Effector memory CD4-positive, alpha-beta T cell (primary cell): ENCODE measurements around the gene TRIM54.

Source experiments
- DNase-seq, 3 donors: peaks; one replicate each; pipeline ENCODE4 v3.0.0-alpha.2; 2020
- H3K27ac ChIP-seq: 2 replicates; pipeline ENCODE4 v1.7.0; 2013; ENCODE audit warnings: mild to moderate bottlenecking, low read length, moderate library complexity; ENCODE audit not compliant: insufficient read depth, poor library complexity, severe bottlenecking
- H3K27me3 ChIP-seq: replicated peaks from 2 replicates; pipeline ENCODE4 v1.7.0; 2013; ENCODE audit warnings: mild to moderate bottlenecking, low read length; ENCODE audit not compliant: insufficient read depth, control insufficient read depth, poor library complexity, severe bottlenecking
- H3K36me3 ChIP-seq: 2 replicates; pipeline ENCODE4 v1.7.0; 2013; ENCODE audit warnings: mild to moderate bottlenecking, low read length, moderate library complexity; ENCODE audit not compliant: control insufficient read depth, insufficient read depth
- H3K4me1 ChIP-seq: 2 replicates; pipeline ENCODE4 v1.7.0; 2013; ENCODE audit warnings: low read length, mild to moderate bottlenecking; ENCODE audit not compliant: control insufficient read depth, insufficient read depth, poor library complexity, severe bottlenecking
- H3K4me3 ChIP-seq: 2 replicates; pipeline ENCODE4 v1.7.0; 2013; ENCODE audit warnings: low read length, low read depth, mild to moderate bottlenecking; ENCODE audit not compliant: insufficient read depth, poor library complexity, severe bottlenecking
- H3K9me3 ChIP-seq: 2 replicates; pipeline ENCODE4 v1.7.0; 2013; ENCODE audit warnings: mild to moderate bottlenecking, low read length, moderate library complexity; ENCODE audit not compliant: control insufficient read depth

TRIM54 gene

DNA sequence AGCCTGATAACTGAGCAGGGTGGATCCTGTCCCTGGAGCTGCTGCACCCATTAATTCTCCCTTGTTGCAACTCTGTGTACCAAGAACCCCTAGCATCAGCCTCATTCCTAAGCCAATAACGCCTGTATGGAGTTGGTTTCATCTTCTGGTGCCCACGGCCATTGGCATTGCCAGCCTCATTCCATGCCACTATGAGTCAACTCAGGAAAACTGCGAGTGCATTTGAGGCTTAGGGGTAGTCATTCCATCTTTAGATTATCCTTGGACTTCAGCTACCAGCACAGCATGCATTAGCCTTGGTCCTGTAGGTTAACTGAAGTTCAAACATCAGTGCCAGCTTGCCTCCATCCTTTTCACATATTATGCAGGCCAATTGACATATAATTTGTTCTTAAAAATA, 1.4 kb upstream of the TRIM54 start:
- no peaks in the 10 kb centered on the region for H3K36me3 ChIP-seq
- no peak for DNase-seq
- no peaks in the 10 kb centered on the region for H3K4me1 ChIP-seq
- H3K27me3 ChIP-seq, result no peaks in the 10 kb centered on the region
- no peak overlapping the region for H3K27ac ChIP-seq
- no peak overlapping the region for H3K4me3 ChIP-seq
- no peaks in the 10 kb centered on the region for H3K9me3 ChIP-seq

- H3K36me3 ChIP-seq, result no peaks in the 10 kb centered on the region
- no peak overlapping the region for H3K4me3 ChIP-seq
- H3K27me3 ChIP-seq, result no peaks in the 10 kb centered on the region
- H3K4me1 ChIP-seq, result no peaks in the 10 kb centered on the region
- no peaks in the 10 kb centered on the region for H3K9me3 ChIP-seq
- no peak overlapping the region for H3K27ac ChIP-seq
- no peak for DNase-seq
These were observed 787 bp upstream of the TRIM54 start for GRCh38 chr2:27281442-27281841.

GRCh38 chr2:27282892-27283291, 663 bp downstream of the TRIM54 start:
- Histone ChIP-seq H3K4me3 (no peak overlapping the region), H3K9me3 (no peaks in the 10 kb centered on the region), H3K27ac (no peak overlapping the region), H3K4me1 (no peaks in the 10 kb centered on the region), H3K27me3 (no peaks in the 10 kb centered on the region), H3K36me3 (no peaks in the 10 kb centered on the region)
- DNase-seq, result no peak

GRCh38 chr2:27284996-27285395, 2.8 kb downstream of the TRIM54 start:
- no peaks in the 10 kb centered on the region for H3K4me1 ChIP-seq
- H3K27me3 ChIP-seq, result no peaks in the 10 kb centered on the region
- no peak overlapping the region for H3K4me3 ChIP-seq
- H3K36me3 ChIP-seq, result no peaks in the 10 kb centered on the region
- H3K27ac ChIP-seq, result no peak overlapping the region
- no peaks in the 10 kb centered on the region for H3K9me3 ChIP-seq
- no peak for DNase-seq

- Histone ChIP-seq H3K4me3 (no peak overlapping the region), H3K9me3 (no peaks in the 10 kb centered on the region), H3K27ac (no peak overlapping the region), H3K4me1 (no peaks in the 10 kb centered on the region), H3K36me3 (no peaks in the 10 kb centered on the region), H3K27me3 (no peaks in the 10 kb centered on the region)
- DNase-seq, result no peak
These were observed 3.3 kb downstream of the TRIM54 start for GRCh38 chr2:27285481-27285880.

GRCh38 chr2:27288610-27289009, 6.4 kb downstream of the TRIM54 start:
- H3K27me3 ChIP-seq, result no peaks in the 10 kb centered on the region
- no peak for DNase-seq

GRCh38 chr2:27290549-27290948, 8.3 kb downstream of the TRIM54 start:
- Histone ChIP-seq H3K36me3 (no peaks in the 10 kb centered on the region), H3K4me1 (no peaks in the 10 kb centered on the region), H3K27ac (no peak overlapping the region), H3K9me3 (no peaks in the 10 kb centered on the region), H3K4me3 (no peak overlapping the region), H3K27me3 (no peaks in the 10 kb centered on the region)
- no peak for DNase-seq

More at GRCh38 chr2:27288610-27289009, 6.4 kb downstream of the TRIM54 start:
- no peaks in the 10 kb centered on the region for H3K36me3 ChIP-seq
- no peaks in the 10 kb centered on the region for H3K9me3 ChIP-seq
- H3K27ac ChIP-seq, result no peak overlapping the region
- no peaks in the 10 kb centered on the region for H3K4me1 ChIP-seq
- no peak overlapping the region for H3K4me3 ChIP-seq

DNA sequence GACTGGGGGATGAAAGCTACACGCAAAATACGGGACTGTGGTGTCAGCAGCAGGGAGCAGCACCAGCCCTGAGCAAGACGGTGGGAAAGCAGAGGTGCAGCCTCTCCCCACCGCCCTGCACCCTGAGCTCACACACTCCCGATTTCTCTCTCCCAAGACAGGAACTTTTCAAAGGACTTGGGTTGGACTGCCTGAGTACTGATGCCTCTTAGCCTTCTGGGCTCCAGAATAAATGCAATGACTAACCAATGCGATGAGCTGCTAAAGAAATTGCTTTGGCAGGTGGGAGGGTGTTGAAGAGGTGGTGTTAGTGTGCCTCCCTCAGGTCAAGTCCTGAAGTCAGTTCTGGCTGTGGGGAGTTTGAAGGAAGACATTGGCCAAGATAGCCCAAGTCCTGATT, 9.6 kb downstream of the TRIM54 start:
- Histone ChIP-seq H3K9me3 (no peaks in the 10 kb centered on the region), H3K27me3 (no peaks in the 10 kb centered on the region), H3K27ac (no peak overlapping the region), H3K4me1 (no peaks in the 10 kb centered on the region), H3K4me3 (no peak overlapping the region), H3K36me3 (no peaks in the 10 kb centered on the region)
- no peak for DNase-seq

DNA sequence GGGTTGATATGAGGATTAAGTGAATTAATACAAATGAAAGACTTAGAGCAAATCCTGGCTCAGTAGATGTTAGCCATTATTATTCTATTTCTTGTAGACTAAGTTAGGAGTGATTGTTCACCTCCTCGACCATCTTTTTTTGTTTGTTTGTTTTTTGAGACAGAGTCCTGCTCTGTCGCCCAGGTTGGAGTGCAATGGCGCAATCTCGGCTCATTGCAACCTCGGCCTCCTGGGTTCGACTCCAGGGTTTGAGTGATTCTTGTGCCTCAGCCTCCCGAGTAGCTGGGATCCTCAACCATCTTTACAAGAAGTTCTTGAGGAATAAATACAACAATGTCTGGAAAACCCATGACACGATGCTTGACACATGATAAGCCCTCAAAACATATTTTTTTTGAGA, 12.7 kb downstream of the TRIM54 start:
- DNase-seq, result no peak
- Histone ChIP-seq H3K27me3 (no peaks in the 10 kb centered on the region), H3K9me3 (no peaks in the 10 kb centered on the region), H3K36me3 (no peaks in the 10 kb centered on the region), H3K27ac (no peak overlapping the region), H3K4me3 (no peak overlapping the region), H3K4me1 (no peaks in the 10 kb centered on the region)

GRCh38 chr2:27296481-27296880, 14.3 kb downstream of the TRIM54 start:
- H3K9me3 ChIP-seq, result no peaks in the 10 kb centered on the region
- H3K27ac ChIP-seq, result no peak overlapping the region
- no peaks in the 10 kb centered on the region for H3K4me1 ChIP-seq
- no peaks in the 10 kb centered on the region for H3K27me3 ChIP-seq
- H3K36me3 ChIP-seq, result no peaks in the 10 kb centered on the region
- H3K4me3 ChIP-seq, result no peak overlapping the region
- DNase-seq, result no peak

- no peaks in the 10 kb centered on the region for H3K36me3 ChIP-seq
- H3K27ac ChIP-seq, result no peak overlapping the region
- H3K9me3 ChIP-seq, result no peaks in the 10 kb centered on the region
- H3K4me1 ChIP-seq, result no peaks in the 10 kb centered on the region
- H3K27me3 ChIP-seq, result no peaks in the 10 kb centered on the region
- no peak overlapping the region for H3K4me3 ChIP-seq
- no peak for DNase-seq
These were observed 15.0 kb downstream of the TRIM54 start for GRCh38 chr2:27297195-27297594.
